Stimulated activated CD4-positive, alpha-beta T cell treated with anti-CD3 and anti-CD28 coated beads, Interleukin-15, amount 100 ng/mL, for 48 hours (primary cell): ENCODE data around the gene LAP3.
"Not testable (repeated sequence)": the region's sequence is repeated elsewhere in the genome, so short reads cannot be mapped to it uniquely, and the experiment has no call there.

Experiments
- DNase-seq, 2 donors: peaks; one replicate each; pipeline ENCODE4 v3.0.0-alpha.2; 2020; ENCODE audit warnings: low read depth in 2 of 2

LAP3 gene

DNA sequence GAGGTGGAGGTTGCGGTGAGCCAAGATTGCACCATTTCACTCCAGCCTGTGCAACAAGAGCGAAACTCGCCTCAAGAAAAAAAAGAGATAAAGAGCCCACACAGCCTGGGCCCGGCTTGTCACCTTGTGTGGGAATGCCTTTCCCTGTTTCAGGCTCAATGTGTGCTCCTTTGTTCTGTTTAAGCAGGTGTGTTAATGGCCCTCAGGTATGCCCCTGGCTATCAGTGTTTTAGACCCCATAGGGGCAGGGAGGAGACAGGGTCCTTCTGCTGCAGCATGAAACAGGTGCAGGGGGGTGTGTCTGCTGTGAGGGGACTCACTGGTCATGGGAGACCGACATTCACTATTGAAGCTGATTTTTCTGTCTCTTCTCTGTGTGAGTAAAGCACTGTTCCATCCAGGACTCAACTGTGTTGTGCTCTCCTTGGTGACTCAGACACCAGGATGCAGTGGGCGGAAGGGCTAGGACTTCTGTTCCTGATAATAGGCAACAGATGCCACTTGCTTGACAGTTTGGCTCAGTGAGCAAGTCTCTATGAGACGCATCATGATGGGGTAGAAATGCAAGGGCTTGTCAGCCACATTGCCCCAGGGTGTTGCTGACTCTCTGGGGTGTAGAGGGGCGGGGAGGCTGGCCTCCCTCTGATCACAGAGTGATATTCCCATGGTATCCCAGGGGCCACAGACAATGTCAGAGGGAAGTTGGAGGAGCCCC lies 15.6 kb upstream of the LAP3 start:
- no peak for DNase-seq

DNA sequence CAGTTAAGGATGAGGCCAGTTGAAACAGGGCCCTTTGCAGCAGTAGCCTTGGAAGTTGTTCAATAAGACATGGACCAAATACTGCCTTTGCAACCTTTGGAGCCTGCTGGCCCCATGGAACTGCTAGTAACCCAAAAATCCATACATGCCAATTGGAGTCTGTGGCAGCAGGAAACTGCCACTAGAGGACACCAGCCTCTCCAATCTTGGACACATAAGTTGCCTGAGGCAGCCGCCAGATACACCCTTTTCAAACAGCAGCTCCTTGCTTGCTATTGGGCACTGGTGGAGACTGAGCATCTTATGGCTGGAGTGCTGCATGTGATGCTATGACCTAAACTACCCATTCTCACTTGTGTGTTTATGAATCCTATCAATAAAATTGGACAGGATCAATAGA lies 14.8 kb upstream of the LAP3 start:
- DNase-seq = no peak

DNA sequence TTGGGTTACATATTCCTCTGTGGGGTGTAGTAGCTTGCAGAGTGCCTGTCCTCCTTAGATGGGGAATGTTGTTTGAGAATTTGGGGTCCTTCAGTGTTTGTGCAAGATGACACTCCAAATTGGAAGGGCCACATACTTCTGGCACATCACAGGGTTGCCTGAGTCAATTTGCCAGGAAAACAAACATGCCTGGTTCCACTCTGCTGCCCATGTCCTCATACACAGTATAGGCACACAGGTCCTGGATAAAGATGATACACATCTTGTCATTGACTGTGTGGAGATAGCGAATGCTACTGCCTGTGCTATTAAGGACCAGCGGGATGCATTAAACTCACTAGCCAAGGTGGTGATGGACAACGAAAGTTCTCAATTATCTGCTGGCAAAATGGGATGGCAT lies 11.2 kb upstream of the LAP3 start:
- DNase-seq = no peak

DNA sequence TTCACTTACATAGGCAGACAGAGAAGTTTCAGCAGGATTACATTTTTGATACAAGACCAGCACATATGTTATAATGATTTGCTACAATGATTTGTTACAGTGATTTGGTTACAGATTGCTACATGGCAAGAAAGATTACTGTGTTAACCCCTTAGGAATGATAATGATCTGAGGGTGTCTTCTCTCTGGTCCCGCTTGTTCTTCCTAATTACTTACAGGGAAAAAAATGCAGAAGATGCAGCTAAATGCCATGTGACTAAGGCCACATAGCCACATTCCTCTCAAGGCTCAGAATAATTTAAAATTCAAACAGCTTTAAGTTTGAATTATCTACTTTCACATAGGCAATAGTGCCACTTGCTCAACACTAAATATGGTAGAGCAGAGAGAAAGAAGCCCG lies 9.7 kb upstream of the LAP3 start:
- no peak for DNase-seq

DNA sequence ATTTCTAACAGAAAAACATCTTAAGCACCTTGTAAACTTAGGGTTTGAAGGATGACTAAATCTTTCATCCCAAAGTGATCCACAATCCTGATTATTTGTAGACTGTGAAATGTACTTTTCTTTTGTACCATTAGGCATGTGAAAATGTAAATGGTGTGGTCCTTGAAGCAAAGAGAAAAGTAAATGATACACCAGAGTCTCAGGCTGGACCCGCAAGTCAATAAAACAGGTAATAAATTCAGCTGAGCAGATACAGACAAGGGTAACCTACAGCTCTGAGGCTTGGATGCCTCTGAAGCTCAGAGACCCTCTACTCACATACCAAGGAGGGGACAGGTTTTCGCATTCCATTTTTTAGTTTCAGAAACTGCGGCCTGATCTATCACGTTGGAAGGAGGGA lies 2.8 kb upstream of the LAP3 start:
- no peak for DNase-seq

DNA sequence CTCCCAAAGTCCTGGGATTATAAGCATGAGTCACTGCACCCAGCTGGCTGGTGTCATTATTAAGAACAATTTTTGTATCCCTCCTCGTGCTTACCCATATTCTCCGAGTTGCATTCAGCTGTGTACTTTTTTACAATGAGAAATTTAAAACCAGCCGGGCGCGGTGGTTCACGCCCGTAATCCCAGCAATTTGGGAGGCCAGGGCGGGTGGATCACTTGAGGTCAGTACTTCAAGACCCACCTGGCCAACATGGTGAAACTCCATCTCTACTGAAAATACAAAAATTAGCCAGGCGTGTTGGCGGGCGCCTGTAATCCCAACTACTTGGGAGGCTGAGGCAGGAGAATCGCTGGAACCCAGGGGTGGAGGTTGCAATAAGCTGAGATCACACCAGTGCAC lies 1.8 kb upstream of the LAP3 start:
- not testable (repeated sequence) for DNase-seq

DNA sequence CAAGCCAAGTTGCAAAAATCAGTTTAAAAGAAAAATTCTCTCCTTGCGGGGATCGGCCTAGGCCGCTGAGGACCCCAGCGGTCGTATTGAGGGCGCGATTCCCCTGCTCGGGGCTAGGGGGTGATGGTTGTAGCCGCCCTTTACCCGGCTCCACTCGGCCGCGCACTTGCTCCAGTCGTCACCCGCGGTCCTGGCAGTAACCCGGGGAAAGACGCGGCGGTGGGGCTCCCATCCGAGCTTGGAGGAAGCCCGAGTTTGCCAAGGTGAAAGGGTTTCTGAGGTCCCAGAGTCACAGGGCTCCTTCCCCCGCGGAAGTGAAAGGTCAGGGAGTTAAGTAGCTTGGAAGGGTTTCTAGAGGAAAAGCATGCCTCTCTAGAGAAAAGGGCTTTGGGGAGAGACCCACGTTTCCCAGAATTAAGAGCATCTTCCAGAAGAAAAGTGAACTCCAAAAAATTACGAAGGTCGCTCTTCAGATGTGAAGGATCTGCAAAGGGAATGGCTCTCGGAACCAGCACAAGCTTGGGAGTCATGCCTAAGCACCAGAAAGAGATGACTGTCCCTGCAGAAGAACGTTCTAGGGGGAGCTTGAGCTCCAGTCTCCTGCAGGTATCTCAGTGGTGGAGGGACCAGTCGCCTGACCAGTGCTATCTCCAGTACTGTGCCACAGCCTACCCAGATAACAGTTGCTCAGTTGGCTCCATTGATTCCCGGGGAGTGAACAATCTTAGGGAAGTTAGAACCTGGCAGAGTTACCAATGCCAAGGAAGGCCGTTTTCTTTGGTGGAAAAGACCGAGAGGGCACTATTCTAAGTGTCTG lies 875 bp downstream of the LAP3 start:
- DNase-seq = peak in 1 of 2 donors; percentile 12

DNA sequence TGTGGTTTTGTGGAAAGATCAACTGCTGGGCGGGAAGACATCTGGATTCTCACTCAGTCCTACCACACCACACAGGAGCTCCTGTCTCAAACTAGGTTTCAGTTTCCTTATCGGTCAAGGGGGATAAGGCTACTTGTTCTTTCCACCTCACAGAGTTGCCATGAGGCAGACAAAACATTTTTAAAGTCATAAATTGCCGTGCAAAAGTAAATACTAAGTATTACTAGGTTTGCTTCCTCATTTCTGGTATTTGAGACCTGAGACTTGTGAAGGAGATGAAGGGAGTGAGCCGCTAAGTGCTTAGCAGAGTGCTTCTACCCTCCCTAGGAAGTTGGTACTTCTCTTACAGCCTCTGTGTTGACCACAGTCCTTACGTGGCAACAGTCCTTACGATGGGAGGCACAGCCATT lies 1.5 kb downstream of the LAP3 start:
- no peak for DNase-seq

DNA sequence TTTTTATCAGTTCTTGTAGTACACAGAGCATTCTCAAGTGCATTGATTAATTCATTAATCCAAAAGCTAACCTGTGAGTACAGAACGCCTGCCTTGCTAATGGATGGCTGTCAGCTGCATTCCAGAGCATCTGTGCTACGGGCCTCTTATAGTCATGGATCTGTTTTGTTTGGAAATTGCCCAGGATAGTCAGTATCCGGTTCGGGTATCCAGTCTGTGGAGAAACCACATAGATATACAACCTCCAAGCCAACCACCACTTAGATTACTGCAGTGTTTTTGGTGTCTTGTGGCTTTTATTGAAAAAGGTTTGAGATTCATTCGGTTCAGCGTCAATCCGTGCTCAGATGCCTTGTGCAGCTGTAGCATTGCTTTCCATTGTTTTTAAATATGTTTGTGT lies 4.0 kb downstream of the LAP3 start:
- DNase-seq = no peak

DNA sequence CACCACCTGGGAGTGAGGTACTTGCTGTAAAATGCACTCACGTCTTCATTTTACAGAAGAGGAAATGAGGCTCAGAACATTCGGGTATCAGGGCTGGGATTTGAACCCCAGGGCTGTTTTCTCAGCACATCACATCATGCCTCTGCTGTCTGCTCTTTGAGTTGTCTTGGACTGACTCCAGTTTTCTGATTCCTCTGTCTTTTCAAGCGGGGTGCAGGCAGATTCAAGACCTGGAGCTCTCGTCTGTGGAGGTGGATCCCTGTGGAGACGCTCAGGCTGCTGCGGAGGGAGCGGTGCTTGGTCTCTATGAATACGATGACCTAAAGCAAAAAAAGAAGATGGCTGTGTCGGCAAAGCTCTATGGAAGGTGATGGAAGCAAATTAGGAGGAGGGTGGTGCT lies 6.3 kb downstream of the LAP3 start:
- no peak for DNase-seq

DNA sequence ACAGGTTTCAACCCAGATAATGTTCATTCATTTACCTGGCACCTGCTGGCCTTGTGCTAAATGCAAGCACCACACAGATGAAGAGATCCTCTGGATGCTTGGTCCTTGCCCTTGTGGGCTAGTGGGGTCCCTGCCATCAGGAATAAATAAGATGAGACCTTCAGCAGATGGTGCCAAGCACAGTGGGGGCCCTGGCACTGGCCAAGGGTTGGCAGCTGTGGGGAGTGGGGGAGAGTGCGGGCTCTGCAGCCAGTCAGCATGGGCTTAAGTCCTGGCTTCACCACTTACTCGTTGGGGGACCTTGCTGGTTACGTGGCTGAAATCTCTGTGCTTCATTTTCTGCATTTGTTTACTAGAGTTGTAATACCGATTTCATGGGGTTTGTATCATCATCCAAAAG lies 6.9 kb downstream of the LAP3 start:
- DNase-seq = no peak

DNA sequence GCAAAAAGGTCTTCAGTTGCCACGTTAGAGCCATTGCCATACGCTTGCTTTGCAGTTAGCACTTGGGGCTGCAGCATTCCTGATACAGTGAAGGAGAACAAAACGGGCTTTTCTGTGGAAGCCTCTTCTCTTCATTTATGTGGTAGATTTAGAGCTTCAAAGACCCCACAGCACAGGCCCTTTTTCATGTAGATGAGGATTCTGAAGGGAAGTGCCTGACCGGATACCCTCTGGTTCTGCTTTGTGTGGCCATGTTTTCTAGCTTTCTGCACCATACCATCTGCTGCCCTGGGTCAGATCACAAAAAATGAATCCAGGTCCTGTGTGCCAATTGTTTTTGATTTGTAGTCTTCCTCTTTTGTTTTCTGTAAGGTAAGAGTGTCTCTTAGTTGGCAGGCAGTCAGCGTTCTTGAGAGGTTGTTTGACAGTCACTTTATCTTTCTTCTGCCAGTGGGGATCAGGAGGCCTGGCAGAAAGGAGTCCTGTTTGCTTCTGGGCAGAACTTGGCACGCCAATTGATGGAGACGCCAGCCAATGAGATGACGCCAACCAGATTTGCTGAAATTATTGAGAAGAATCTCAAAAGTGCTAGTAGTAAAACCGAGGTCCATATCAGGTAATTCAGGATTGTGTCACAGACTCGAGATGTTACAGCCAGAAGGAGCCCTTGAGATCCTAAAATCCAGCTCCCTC lies 7.7 kb downstream of the LAP3 start:
- no peak for DNase-seq

DNA sequence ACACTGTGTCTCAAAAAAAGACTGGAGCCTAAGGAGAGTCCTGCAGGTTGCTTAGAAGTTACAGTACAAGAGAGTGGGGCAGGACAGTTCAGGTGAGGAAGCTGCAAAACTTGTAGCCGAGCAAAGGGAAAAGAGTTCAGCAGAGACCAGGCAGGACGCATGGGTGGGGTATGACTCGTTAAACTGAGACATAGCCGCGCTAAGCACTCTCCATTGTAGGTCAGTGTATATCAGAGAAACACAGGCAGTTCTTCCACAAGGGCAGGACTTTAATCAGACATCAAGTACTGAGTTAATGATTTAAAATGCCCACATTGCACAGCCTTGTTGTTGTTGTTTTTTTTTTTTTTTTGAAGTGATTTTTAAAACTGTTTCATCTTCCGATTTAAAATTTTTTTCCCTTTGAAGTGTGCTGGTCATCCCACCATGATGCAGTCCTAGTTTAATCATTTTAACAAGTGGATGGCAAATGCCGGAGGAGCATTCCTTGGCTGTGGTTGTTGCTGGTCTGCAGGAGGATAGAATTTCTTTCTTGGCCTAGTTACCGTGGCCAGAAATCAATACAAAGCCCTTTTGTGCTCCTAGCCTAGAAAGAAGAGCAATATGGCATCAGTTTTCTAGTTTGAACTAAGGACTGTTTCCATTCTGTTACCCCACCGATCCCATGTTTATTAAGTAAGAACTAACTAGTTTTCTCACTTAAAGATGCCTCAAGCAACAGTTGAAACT lies 10.3 kb downstream of the LAP3 start:
- no peak for DNase-seq

DNA sequence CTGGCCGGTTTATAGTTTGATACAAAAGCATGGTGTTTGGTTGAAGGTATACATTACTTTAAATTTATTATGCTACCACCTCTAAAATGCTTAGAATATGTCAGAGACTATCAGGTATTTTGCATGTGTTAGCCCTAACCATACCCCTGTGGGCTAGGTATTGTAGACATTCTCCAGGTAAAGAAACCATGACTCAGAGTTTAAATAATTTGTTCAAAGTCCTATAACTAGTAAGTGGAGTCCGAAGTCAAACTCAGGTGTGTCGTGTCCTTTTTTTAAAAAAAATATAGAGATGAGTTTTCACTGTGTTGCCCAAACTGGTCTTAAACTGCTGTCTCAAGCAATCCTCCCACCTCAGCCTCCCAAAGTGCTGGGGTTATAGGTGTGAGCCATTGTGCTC lies 12.4 kb downstream of the LAP3 start:
- no peak for DNase-seq

DNA sequence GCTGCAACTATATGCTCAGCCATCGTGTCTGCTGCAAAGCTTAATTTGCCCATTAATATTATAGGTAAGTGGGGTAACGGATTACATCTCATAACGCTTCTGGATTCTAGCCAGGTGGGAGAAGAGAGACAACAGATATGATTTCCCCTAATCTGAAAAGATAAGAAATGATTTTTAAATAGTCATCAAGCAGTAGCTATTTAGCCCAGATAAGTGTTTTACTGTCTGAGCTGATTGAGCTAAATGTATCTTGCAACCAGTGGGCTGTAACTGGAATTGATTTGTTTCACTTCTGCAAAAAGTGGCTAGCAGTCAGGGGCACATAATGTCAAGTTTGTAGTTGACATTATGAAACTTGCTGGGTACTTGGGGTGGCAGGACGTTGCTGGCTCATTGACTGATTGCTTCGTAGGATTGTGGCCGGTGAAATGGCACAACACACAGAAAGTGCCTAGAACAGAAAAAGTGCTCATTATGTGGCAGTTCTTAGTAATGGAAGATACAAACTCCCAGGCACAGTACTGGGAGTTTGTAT lies 18.5 kb downstream of the LAP3 start:
- DNase-seq = no peak

DNA sequence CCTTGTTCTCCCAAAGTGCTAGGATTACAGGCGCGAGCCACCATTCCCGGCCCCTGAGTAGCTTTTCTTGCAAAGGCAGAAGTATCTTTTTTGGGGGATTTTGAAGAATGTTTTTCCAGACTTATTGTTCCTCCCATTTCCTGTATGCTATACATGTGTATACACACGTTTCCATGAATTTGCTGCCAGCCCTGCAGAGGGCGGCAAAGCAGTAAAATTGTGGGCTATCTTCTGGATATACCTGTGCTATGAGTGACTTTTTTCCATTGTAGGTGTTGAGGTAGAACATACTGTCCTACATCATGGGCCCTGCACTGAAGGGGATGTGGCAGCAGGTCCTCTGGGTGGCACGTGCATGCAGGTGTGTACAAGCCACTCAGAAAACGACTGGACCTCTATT lies 20.5 kb downstream of the LAP3 start:
- DNase-seq = no peak

DNA sequence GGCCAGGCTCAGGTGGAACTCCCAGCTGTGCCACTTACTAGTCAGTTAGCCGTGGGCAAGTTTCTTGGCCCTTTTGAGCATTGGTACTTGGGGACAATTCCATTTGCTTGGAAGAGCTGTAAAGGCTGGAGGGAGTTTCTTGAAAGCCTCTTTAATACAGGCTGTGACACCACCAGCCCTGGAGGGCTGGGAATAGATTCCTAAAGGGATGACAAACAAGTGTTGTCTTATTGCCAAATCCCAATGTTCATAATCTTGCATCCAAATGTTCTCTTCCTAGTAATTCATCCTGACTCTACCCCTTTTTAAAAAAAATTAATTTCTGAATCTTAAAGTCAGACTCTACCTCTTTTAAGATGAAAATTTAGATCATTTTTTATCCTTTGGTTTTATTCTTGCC lies 22.8 kb downstream of the LAP3 start:
- DNase-seq = no peak

DNA sequence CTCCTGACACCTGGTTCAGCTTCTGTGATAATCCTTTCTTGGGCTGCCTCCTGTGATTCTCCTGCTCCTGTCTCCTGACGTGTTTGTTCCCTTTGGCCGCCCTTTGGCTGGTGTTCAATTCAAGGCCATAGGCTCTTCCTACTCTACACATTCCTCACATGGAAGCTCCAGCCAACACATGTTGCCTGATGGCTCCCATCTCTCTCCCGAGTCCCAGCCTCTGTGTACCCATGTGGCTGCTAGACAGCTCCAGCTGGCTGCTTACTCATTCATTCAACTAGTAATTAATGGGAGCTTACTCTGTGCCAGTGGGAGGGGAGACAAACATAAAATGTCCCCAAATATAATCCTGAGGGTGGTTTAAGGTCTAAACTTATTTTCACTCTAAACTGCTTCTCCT lies 28.2 kb downstream of the LAP3 start:
- DNase-seq = no peak

DNA sequence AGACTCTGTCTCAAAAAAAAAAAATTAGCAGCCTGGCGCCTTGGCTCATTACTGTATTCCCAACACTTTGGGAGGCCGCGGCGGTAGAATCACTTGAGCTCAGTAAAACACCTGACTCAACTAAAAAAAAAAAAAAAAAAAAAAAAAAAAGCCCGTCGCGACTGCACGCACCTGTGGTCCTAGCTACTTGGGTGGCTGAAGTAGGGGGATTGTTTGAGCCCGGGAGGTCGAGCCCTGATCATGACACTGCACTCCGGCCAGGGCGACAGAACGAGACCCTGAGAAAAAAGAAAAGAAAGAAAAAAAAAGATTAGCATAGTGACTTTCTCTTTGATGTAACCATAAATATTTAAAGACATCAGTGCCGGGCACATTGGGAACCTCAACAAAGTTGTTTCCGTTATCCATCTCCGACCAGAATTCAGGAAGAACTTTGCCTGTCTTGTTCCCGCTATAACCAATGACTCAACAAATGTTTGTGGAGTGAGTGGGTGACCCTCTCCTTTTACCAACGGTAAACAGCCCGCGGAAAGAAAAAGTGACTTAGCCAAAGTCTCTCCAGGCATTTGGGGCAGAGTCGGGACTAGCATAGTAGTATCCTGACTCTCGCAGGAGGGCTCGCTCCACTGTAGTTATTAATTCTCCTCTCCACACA lies 36.9 kb downstream of the LAP3 start:
- no peak for DNase-seq

DNA sequence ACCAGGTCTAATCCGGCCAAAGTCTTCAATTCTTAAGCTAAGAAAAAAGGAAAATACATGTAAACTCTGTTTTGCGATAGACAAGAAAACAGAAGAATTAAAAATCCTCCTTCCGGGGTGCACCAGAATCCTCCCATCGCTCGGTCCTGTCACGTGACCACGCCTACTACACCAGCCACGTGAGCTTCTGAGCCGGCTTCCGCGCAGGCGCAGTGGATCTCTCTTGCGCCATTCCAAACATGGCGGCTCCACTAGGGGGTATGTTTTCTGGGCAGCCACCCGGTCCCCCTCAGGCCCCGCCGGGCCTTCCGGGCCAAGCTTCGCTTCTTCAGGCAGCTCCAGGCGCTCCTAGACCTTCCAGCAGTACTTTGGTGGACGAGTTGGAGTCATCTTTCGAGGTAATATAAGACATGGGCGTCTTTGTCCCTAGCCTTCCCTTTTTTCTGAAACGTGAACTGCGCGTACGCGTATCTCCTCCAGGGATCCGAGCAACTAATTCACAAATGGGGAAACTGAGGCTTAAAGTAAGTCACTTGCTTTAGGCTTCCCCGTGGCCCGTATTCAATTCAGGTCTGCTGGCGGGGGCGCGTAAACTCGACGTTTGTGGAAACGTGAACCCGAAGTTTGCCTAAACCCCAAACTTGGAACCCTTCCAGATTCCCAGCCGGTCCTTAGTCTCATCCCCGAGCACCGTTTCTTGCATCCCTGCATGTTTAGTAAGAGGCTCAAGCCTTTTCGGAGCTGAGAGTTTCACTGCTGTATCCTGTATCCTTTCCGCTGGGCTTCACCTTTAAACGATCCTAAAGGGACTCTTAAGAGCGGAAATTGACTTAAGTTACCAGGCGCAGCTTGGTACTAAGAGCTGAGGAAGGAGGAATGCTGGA lies 37.7 kb downstream of the LAP3 start, which contains the start of gene MED28:
Gene MED28 (plus strand): TSS at position 226 of the 884 bp plus-strand sequence. CDS start 14 bp downstream, at position 240.
- DNase-seq = peak; percentile 93
